H1 (cell line): ENCODE measurements around the gene DENND1A. TPM values are rescaled to one million over a fixed set of nuclear protein-coding genes. Genes with fewer than 3 reads are reported as not detected.

Source experiments
- RNF2 ChIP-seq: fragments of 200-900, 300-1000 bp; sonication (generic); IDR thresholded peaks from 2 replicates; pipeline ENCODE4 v1.7.1; 2016; ENCODE audit warnings: borderline replicate concordance, low read depth, mild to moderate bottlenecking, antibody characterized with exemption, low read length; ENCODE audit not compliant: poor library complexity, severe bottlenecking; ENCODE audit errors: missing control alignments
- polyA plus RNA-seq, 7 experiments: library from polyadenylated mRNA; depleted of rRNA in 3 of 7; stranded (reverse) in 5 of 7; unstranded in 2 of 7; fragments of >200 nt in 5 of 7; fragments of 200-250 nt in 2 of 7; gene quantifications; 1 replicate in 5 of 7; 2 replicates in 1 of 7; 4 replicates in 1 of 7; pipeline versions ENCODE4 v1.2.1 to v1.2.3, GENCODE V29; 2011 to 2013; ENCODE audit warnings: missing spikeins in 2 of 7, mixed read lengths in 2 of 7
- total RNA-seq: library from RNA; stranded (reverse); fragmentation: NEBNext Ultra II Directional; extraction: Animal tissue kit (Norgen Biotek cat#: 25700); gene quantifications from 2 replicates; pipeline ENCODE4 v1.2.1, GENCODE V29; 2021

DENND1A gene
- total and polyA plus RNA-seq, 2 of the 8 experiments (the other 6 are each of a cell fraction or from before 2014, with no cell fraction given) = 24.1 to 26.4 TPM

GRCh38 chr9:123470991-123471770 is 458.7 kb downstream of the DENND1A start (continued):
- no peak for TF ChIP-seq RNF2
